WERI-Rb-1 (cell line): ENCODE data around the gene GLRX2.
"Not testable (repeated sequence)": the region's sequence is repeated elsewhere in the genome, so short reads cannot be mapped to it uniquely, and the experiment has no call there.

Experiments
- DNase-seq: peaks from one replicate; pipeline ENCODE4 v3.0.0-alpha.2; 2020
- H3K27ac ChIP-seq: fragments of 250-450 bp; sonication (Bioruptor Pico); 2 replicates; pipeline ENCODE4 v1.5.1; 2020; ENCODE audit warnings: mild to moderate bottlenecking, moderate library complexity
- H3K27me3 ChIP-seq: fragments of 250-450 bp; sonication (Bioruptor Pico); 2 replicates; pipeline ENCODE4 v1.5.1; 2021; ENCODE audit warnings: mild to moderate bottlenecking, low read depth, moderate library complexity; ENCODE audit not compliant: insufficient read depth, severe bottlenecking
- H3K36me3 ChIP-seq: fragments of 250-450 bp; sonication (Bioruptor Pico); 2 replicates; pipeline ENCODE4 v1.5.1; 2020; ENCODE audit warnings: mild to moderate bottlenecking, moderate library complexity
- H3K4me3 ChIP-seq: 2 replicates; pipeline ENCODE4 v1.5.1; 2011; ENCODE audit warnings: low read depth, mild to moderate bottlenecking, control low read depth, low read length
- H3K9me3 ChIP-seq: fragments of 250-450 bp; sonication (Bioruptor Pico); 2 replicates; pipeline ENCODE4 v1.5.1; 2021; ENCODE audit warnings: mild to moderate bottlenecking, moderate library complexity; ENCODE audit not compliant: severe bottlenecking
- CTCF ChIP-seq: IDR thresholded peaks from 2 replicates; pipeline ENCODE4 v1.5.1; 2011; ENCODE audit warnings: low read depth, mild to moderate bottlenecking, control low read depth, inconsistent platforms, low read length

Gene GLRX2

GRCh38 chr1:193054169-193054675 lies 51.0 kb downstream of the GLRX2 start:
- H3K27me3 ChIP-seq = no peaks in the 10 kb centered on the region
- H3K4me3 ChIP-seq = no peak overlapping the region
- H3K27ac ChIP-seq = no peak overlapping the region
- DNase-seq = no peak
- no peak for TF ChIP-seq CTCF
- no peaks in the 10 kb centered on the region for H3K9me3 ChIP-seq
- H3K36me3 ChIP-seq = peaks cover 17% of the 10 kb centered on the region

- H3K27ac ChIP-seq, H3K4me3 ChIP-seq, H3K9me3 ChIP-seq, DNase-seq, H3K27me3 ChIP-seq: not testable (repeated sequence)
- peaks cover 54% of the 10 kb centered on the region for H3K36me3 ChIP-seq
Measured at GRCh38 chr1:193048913-193049312, 56.3 kb downstream of the GLRX2 start.
